Daoy (cell line): ENCODE measurements around the gene CACNA1A. TPM values are rescaled to one million over a fixed set of nuclear protein-coding genes. Genes with fewer than 3 reads are reported as not detected.
"Not testable (repeated sequence)": the region's sequence is repeated elsewhere in the genome, so short reads cannot be mapped to it uniquely, and the experiment has no call there.

Source experiments
- DNase-seq: peaks from one replicate; pipeline ENCODE4 v3.0.0-alpha.2; 2015; ENCODE audit warnings: low read depth
- total RNA-seq: library from RNA; depleted of rRNA; stranded (reverse); fragments of >200 nt; shearing (Covaris generic); gene quantifications from 2 replicates; pipeline ENCODE4 v1.2.3, GENCODE V29; 2014

Gene CACNA1A
- total RNA-seq, 1 experiment from 2014 or later: 5.0 TPM

- DNase-seq: peak; percentile 30
These were observed 139.6 kb downstream of the CACNA1A start for GRCh38 chr19:13366529-13367143.

GRCh38 chr19:13363954-13364353, 142.3 kb downstream of the CACNA1A start:
- DNase-seq: no peak

- DNase-seq: no peak
These were observed 143.0 kb downstream of the CACNA1A start for GRCh38 chr19:13363245-13363644.

GRCh38 chr19:13362668-13363067, 143.6 kb downstream of the CACNA1A start:
- no peak for DNase-seq

- not testable (repeated sequence) for DNase-seq
These were observed 144.6 kb downstream of the CACNA1A start for GRCh38 chr19:13361726-13362125.

- no peak for DNase-seq
These were observed 149.5 kb downstream of the CACNA1A start for GRCh38 chr19:13356686-13357280.

- DNase-seq: no peak
These were observed 150.1 kb downstream of the CACNA1A start for GRCh38 chr19:13356185-13356584.

- DNase-seq: no peak
These were observed 150.9 kb downstream of the CACNA1A start for GRCh38 chr19:13355356-13355755.

GRCh38 chr19:13353625-13354024, 152.7 kb downstream of the CACNA1A start:
- no peak for DNase-seq

- peak; percentile 13 for DNase-seq
These were observed 155.5 kb downstream of the CACNA1A start for GRCh38 chr19:13350759-13351158.

- DNase-seq: no peak
These were observed 156.2 kb downstream of the CACNA1A start for GRCh38 chr19:13350072-13350471.

GRCh38 chr19:13347367-13347766, 158.9 kb downstream of the CACNA1A start:
- DNase-seq: no peak

- no peak for DNase-seq
These were observed 162.8 kb downstream of the CACNA1A start for GRCh38 chr19:13343514-13343913.

GRCh38 chr19:13342672-13343071, 163.6 kb downstream of the CACNA1A start:
- DNase-seq: no peak

GRCh38 chr19:13339869-13340268, 166.4 kb downstream of the CACNA1A start:
- DNase-seq: no peak

GRCh38 chr19:13337181-13337580, 169.1 kb downstream of the CACNA1A start:
- DNase-seq: no peak

- no peak for DNase-seq
These were observed 171.3 kb downstream of the CACNA1A start for GRCh38 chr19:13334801-13335481.

- no peak for DNase-seq
These were observed 176.0 kb downstream of the CACNA1A start for GRCh38 chr19:13330285-13330684.

- peak; percentile 30 for DNase-seq
These were observed 176.5 kb downstream of the CACNA1A start for GRCh38 chr19:13329766-13330165.

- DNase-seq: no peak
These were observed 178.0 kb downstream of the CACNA1A start for GRCh38 chr19:13328241-13328640.

- no peak for DNase-seq
These were observed 186.8 kb downstream of the CACNA1A start for GRCh38 chr19:13319526-13319925.

- no peak for DNase-seq
These were observed 188.1 kb downstream of the CACNA1A start for GRCh38 chr19:13318190-13318589.

GRCh38 chr19:13315495-13315894, 190.8 kb downstream of the CACNA1A start:
- no peak for DNase-seq
